Activated naive CD8-positive, alpha-beta T cell treated with anti-CD3 and anti-CD28 coated beads, Interleukin-2, amount 50 U/mL, for 24 hours (primary cell): Measurements from ENCODE around the gene MACROD2.

Source experiments
- ATAC-seq: fragments of 150-1000 bp; cut with Tn5 transposase; one replicate; pipeline ENCODE4 v1.10.0; 2021
- DNase-seq: peaks from one replicate; pipeline ENCODE4 v3.0.0; 2021
- H3K27ac Mint-ChIP-seq: one replicate; pipeline ENCODE4 v1.8.0; 2021; ENCODE audit warnings: mild to moderate bottlenecking, mixed read lengths
- H3K27me3 Mint-ChIP-seq: one replicate; pipeline ENCODE4 v1.8.0; 2021; ENCODE audit warnings: mixed read lengths
- H3K36me3 Mint-ChIP-seq: one replicate; pipeline ENCODE4 v1.8.0; 2021; ENCODE audit warnings: low read depth, mixed read lengths
- H3K4me1 Mint-ChIP-seq: one replicate; pipeline ENCODE4 v1.8.0; 2021; ENCODE audit warnings: mixed read lengths
- H3K4me3 Mint-ChIP-seq: one replicate; pipeline ENCODE4 v1.8.0; 2021; ENCODE audit warnings: mild to moderate bottlenecking, moderate library complexity, mixed read lengths
- H3K9me3 Mint-ChIP-seq: one replicate; pipeline ENCODE4 v1.8.0; 2021; ENCODE audit warnings: mixed read lengths

MACROD2 gene

DNA sequence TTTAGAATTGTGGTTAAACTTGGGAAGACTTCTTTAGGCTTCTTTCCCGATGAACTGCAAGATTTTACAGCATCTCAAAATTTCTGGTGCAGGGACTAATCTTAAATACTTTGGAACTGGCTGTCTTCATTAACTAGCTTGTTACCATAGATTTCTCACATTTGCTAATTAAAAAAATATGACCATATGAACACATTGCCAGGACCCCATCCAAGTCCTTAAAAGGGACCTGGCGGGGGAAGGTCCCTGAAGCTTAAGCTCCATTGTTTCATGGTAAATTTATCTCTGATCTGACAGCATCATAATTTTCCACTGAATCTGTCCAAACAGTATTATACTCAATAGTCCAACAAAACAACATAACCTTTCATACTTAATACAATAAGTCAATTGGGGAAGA, 859.9 kb downstream of the MACROD2 start:
- no peaks in the 10 kb centered on the region for H3K36me3 Mint-ChIP-seq
- H3K4me3 Mint-ChIP-seq = no peak overlapping the region
- H3K9me3 Mint-ChIP-seq = peaks cover 6% of the 10 kb centered on the region
- no peak overlapping the region for H3K27ac Mint-ChIP-seq
- H3K27me3 Mint-ChIP-seq = no peaks in the 10 kb centered on the region
- no peaks in the 10 kb centered on the region for H3K4me1 Mint-ChIP-seq
- ATAC-seq (no peak), DNase-seq (no peak)

DNA sequence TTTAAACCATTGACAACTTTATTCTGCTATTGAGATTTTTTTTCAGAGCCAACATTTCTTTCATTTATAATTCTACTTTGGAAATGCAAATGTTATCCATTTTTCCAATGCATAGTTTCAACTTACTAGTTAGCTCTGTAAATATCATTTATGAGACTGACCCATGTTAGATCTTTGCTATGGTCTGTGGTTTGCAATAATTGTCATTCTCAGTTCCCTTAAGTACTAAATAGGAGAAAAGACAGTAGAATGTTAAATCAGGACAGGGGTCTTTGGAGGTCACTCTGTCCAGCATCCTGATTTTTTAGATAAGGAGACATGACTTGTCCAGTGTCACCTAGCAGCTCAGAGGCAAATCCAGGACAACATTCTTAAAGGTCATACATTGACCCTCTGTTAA, 864.3 kb downstream of the MACROD2 start:
- Mint-ChIP-seq H3K4me1 (no peaks in the 10 kb centered on the region), H3K9me3 (no peaks in the 10 kb centered on the region), H3K27me3 (no peaks in the 10 kb centered on the region), H3K27ac (no peak overlapping the region), H3K4me3 (no peak overlapping the region), H3K36me3 (no peaks in the 10 kb centered on the region)
- no peak for ATAC-seq
- no peak for DNase-seq

DNA sequence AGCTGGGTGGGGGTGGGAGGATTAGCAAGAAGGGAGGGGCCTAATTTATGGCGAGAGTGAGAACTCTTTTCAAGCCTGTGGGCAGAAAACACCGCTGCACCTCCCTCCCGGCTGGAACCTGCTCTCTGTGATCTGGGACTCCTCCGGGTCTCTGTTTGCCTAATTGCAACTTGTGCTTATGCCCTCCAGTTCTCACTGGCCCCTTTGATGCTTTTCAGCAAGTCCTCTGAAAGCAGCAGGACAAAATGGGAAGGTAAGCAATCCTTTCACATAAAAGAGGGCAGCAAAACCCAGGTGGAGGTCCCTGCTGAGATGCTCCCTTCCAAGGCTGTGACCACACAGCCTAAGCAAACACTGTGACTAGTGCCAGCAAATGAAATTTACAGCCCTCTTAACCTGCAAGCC, 865.1 kb downstream of the MACROD2 start:
- DNase-seq (no peak), ATAC-seq (no peak)
- no peaks in the 10 kb centered on the region for H3K36me3 Mint-ChIP-seq
- H3K9me3 Mint-ChIP-seq = no peaks in the 10 kb centered on the region
- H3K4me3 Mint-ChIP-seq = no peak overlapping the region
- H3K4me1 Mint-ChIP-seq = no peaks in the 10 kb centered on the region
- H3K27me3 Mint-ChIP-seq = no peaks in the 10 kb centered on the region
- H3K27ac Mint-ChIP-seq = no peak overlapping the region

DNA sequence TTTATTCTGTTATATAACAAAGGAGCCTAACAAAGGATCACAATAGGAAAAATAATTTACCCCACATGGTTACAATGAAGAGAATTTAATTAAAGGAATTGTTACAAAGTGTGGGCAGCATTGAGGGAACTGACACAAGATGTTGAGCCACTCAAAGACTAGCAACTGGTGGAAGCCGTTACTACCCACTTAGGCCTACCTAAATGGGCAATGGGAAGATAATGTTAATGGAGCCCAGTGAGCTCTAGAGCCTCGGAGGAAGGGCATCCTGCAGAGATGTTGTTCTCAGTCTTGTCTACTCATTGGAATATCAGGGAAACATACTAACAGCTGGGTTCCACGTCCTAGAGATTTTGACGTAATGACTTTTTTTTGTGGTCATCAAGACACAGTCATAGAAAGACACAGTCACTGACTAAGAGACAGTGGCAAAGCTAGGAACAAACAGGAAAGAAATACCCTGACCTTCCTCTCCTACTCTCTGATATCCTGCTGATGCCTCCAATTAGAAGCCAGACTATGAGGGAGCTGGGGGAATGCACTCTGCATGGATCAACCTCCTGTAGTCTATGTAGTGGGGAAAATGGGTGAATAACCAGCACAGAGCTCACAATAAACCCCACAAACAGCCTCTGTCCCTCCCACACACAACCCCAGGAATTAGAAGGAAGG, 865.8 kb downstream of the MACROD2 start:
- Mint-ChIP-seq H3K9me3 (no peaks in the 10 kb centered on the region), H3K4me3 (no peak overlapping the region), H3K27me3 (no peaks in the 10 kb centered on the region), H3K27ac (no peak overlapping the region), H3K36me3 (no peaks in the 10 kb centered on the region), H3K4me1 (no peaks in the 10 kb centered on the region)
- ATAC-seq = no peak
- no peak for DNase-seq

DNA sequence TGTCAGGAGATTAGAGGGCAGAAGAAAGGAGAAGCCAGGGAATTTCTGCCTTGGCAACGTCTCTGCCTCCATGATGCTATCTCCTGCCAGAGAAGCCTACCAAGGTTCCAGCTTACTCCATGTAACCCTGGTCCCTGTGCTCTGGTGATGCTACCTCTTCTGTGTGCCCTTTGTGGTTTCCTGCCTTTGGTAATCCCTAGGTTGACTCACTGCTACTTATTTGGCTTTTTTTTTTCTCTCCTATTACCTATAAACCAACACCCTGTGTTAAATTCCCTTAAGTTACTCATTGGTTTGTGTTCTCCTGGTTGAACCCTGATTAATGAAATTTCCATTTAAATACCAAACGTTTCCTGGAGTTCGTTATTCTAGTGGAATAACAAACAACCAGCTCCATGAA, 869.9 kb downstream of the MACROD2 start:
- H3K9me3 Mint-ChIP-seq = peaks cover 3% of the 10 kb centered on the region
- H3K27ac Mint-ChIP-seq = no peak overlapping the region
- H3K4me3 Mint-ChIP-seq = no peak overlapping the region
- H3K4me1 Mint-ChIP-seq = no peaks in the 10 kb centered on the region
- no peaks in the 10 kb centered on the region for H3K36me3 Mint-ChIP-seq
- no peaks in the 10 kb centered on the region for H3K27me3 Mint-ChIP-seq
- DNase-seq (no peak), ATAC-seq (no peak)

DNA sequence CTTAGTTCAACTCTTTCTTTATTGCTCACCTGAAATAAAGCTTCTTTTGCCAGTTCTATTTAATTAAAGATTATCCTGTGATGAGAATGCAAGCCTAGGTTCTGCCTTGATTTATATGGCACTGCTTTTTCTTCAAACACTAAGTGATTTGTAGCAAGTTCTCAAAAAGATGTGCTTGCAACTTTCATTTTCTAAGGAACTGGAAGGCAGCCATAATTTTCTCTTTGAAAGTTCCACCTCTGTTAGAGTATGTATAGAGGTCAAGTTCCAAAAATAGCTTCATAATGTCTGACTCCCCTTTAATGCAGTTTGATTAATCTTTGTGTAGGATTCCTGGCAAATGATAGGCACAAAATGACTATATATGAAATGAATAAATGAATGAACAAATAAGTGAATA, 870.4 kb downstream of the MACROD2 start:
- ATAC-seq = no peak
- Mint-ChIP-seq H3K36me3 (no peaks in the 10 kb centered on the region), H3K9me3 (peaks cover 3% of the 10 kb centered on the region), H3K27ac (no peak overlapping the region), H3K4me1 (no peaks in the 10 kb centered on the region), H3K4me3 (no peak overlapping the region), H3K27me3 (no peaks in the 10 kb centered on the region)
- DNase-seq = no peak

DNA sequence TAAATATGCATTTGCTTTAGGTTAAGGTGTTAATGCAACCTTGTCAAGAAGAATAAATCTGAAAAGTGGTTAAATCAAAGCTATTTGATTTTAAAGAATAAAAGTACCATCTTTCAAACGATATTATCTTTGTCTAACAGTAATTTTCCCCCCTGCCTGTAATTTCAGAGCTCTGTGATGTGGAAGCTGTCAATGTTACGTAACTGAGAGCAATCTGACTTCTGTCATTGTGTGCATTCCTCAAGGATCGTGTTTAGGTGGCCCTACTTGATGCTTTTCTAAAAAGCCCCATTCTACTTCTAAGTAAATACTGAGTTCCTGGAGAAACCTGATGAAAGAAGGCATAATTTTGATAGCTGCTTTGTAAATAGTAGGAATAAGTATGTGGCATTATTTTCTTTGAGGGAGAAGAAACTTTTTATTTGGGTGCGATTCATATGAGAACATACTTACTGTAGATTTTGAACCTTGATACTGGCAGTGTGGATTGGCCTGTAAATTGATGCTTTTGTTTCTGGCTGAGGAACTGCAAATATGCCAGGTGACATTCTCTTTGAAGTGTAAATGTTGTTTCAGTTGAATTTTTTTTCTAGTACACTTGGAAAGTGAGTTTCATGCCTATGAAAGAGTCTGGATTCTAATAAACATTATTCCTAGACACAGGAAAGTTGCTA, 871.7 kb downstream of the MACROD2 start:
- Mint-ChIP-seq H3K27me3 (no peaks in the 10 kb centered on the region), H3K4me1 (no peaks in the 10 kb centered on the region), H3K27ac (no peak overlapping the region), H3K36me3 (no peaks in the 10 kb centered on the region), H3K9me3 (peaks cover 3% of the 10 kb centered on the region), H3K4me3 (no peak overlapping the region)
- ATAC-seq = no peak
- DNase-seq = no peak

DNA sequence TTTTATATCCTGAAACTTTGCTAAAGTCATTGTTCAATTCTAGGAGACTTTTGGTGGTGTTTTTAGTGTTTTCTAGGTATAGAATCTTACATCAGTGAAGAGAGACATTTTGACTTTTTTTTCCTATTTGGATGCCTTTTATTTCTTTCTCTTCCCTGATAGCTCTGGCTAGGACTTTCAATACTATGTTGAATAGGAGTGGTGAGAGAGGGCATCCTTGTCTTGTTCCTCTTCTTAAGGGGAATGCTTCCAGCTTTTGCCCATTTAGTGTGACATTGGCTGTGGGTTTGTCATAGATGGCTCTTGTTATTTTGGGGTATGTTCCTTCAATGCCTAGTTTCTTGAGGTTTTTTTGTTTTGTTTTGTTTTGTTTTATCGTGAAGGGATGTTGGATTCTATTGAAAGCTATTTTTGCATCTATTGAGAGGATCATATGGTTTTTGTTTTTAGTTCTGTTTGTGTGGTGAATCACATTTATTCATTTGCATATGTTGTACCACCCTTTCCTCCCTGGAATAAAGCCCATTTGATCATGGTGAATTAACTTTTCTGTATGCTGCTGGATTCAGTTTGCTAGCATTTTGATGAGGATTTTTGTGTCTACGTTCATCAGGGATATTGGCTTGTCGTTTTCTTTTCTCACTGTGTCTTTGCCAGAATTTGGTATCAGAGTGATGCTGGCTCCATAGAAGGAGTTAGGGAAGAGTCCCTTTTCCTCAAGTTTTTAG, 882.1 kb downstream of the MACROD2 start:
- DNase-seq = no peak

DNA sequence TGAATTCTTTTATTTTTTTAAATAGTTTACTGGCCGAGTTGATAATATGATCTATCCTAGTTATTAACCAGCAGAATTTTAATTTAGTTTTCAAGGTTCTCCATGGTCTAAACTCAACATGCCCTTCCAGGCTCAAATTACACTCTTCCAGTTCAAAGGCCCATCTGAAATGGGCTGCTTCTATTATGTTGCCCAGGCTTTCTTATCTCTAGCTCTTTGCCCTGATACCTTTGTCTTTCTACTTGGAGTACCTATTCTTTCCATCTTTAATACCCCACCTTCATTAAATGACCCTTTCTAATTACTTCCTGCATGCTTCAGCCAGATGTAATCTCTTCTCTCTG, 883.3 kb downstream of the MACROD2 start:
- DNase-seq (no peak), ATAC-seq (no peak)
- Mint-ChIP-seq H3K27me3 (no peaks in the 10 kb centered on the region), H3K9me3 (peaks cover 4% of the 10 kb centered on the region), H3K4me1 (no peaks in the 10 kb centered on the region), H3K4me3 (no peak overlapping the region), H3K27ac (no peak overlapping the region), H3K36me3 (no peaks in the 10 kb centered on the region)

More for the DNA sequence above, 882.1 kb downstream of the MACROD2 start:
- Mint-ChIP-seq H3K27me3 (no peaks in the 10 kb centered on the region), H3K9me3 (peaks cover 3% of the 10 kb centered on the region), H3K4me3 (no peak overlapping the region), H3K36me3 (no peaks in the 10 kb centered on the region), H3K4me1 (no peaks in the 10 kb centered on the region), H3K27ac (no peak overlapping the region)
- ATAC-seq = no peak

DNA sequence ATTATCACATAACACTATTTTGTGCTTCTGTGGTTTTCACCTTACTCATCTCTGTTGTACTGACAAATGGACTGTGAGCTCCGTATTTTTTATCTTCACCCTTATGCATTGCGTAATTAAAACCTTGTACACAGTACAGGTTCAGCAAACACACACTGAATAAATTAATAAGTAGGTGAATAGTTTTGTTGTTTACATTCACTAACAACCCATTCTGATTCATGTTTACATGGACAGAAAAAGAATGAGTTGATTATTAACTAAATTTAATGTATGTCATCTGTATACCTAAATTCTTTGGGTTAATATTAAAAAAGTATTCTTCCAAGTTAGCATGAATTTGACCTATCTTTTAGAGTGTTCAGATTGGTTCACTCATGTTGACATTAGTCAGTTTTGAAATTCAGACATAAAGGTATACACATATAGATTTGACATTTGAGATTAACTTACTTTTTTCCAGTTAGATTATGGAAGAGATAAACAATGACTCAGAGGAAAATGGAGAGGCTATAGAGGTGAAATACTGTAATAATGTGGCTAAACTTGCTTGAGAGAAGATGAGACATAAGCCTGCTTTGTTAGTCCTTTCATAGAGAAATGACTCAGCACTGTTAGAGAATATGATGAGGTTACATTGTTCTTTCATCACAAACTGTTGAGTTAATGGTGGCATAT, 883.8 kb downstream of the MACROD2 start:
- Mint-ChIP-seq H3K36me3 (no peaks in the 10 kb centered on the region), H3K4me3 (no peak overlapping the region), H3K4me1 (no peaks in the 10 kb centered on the region), H3K9me3 (peaks cover 4% of the 10 kb centered on the region), H3K27me3 (no peaks in the 10 kb centered on the region), H3K27ac (no peak overlapping the region)
- DNase-seq (no peak), ATAC-seq (no peak)

DNA sequence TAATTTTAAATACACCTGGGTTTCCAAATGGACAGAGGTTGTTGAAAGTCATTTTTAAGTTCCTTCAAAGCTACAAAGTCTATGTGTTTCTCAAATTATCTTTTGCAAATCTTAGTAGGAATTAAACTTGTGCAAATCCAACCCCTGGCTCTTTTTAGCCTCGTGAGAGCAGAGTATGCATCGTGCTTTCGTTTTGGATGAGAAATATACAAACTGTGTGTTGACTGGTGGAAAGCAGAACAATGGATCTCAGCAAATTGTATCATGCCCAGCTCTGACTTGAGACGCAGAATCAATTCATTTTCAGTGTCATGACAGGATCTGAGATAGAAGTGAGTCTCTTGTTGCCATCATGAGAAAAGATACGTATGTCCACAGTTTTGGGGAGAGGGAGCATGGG, 884.5 kb downstream of the MACROD2 start:
- H3K27ac Mint-ChIP-seq = no peak overlapping the region
- H3K27me3 Mint-ChIP-seq = no peaks in the 10 kb centered on the region
- no peak for ATAC-seq
- no peak overlapping the region for H3K4me3 Mint-ChIP-seq
- peaks cover 6% of the 10 kb centered on the region for H3K9me3 Mint-ChIP-seq
- H3K4me1 Mint-ChIP-seq = no peaks in the 10 kb centered on the region
- no peaks in the 10 kb centered on the region for H3K36me3 Mint-ChIP-seq
- DNase-seq = no peak

DNA sequence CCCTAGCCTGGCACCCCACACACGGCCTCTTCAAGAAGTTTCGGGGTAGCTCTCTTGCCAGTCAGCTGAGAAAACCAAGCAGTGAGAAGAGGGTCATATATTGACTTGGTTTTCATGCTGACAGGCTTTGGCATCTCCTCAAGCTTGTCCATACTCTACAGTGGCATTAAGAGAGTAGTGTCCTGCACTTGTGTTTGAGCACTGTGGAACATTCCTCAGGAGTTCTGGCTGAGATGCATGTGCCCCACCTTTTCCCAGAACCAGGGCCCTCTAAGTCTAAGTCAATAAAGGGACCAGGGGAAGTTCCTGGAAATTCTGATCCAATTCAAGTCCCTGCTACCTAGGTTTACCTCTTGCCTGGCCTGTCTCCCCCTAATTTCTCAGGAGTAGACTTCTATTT, 886.2 kb downstream of the MACROD2 start:
- Mint-ChIP-seq H3K27me3 (no peaks in the 10 kb centered on the region), H3K36me3 (no peaks in the 10 kb centered on the region), H3K4me1 (no peaks in the 10 kb centered on the region), H3K27ac (no peak overlapping the region), H3K4me3 (no peak overlapping the region), H3K9me3 (peaks cover 20% of the 10 kb centered on the region)
- ATAC-seq (no peak), DNase-seq (no peak)

DNA sequence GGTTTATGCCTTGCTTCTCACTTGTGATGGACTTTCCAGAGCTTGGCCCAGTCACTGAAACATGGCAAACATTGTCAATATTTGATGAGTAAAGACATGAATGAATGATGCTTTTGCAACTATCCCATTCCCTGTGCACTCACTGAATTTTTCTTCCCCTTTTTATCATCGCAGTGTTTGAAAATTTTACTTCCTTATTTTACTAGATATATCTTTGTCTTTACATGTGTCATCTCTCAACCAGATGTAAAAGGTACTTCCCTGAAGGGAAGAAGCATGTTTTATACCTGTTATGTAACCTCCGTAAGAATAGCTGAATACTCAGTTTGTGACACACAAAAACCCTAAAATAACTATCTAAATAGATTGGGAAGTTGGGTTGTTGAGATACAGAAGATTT, 886.8 kb downstream of the MACROD2 start:
- no peak for DNase-seq
- Mint-ChIP-seq H3K4me3 (no peak overlapping the region), H3K4me1 (no peaks in the 10 kb centered on the region), H3K27ac (no peak overlapping the region), H3K9me3 (peaks cover 20% of the 10 kb centered on the region), H3K27me3 (no peaks in the 10 kb centered on the region), H3K36me3 (no peaks in the 10 kb centered on the region)
- no peak for ATAC-seq

DNA sequence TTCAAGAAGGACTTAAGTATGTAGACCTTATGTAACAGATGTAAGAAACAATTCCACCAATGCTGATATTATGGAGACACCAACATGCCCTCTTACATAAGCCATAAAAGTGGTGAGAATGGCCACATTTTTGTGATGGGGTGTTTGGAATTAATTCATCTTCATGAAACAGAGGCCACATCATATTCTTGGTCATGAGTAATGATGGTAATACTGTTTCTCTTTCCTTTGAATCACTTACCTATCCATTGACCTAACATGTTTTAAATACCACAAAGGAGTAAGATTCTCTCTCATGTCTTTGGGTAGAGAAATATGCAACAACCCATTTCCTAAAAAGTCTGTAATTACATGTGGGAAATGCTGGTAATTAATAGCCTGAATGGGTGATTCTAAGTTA, 887.5 kb downstream of the MACROD2 start:
- Mint-ChIP-seq H3K27me3 (no peaks in the 10 kb centered on the region), H3K9me3 (peaks cover 20% of the 10 kb centered on the region), H3K36me3 (no peaks in the 10 kb centered on the region), H3K4me1 (no peaks in the 10 kb centered on the region), H3K27ac (no peak overlapping the region), H3K4me3 (no peak overlapping the region)
- DNase-seq (no peak), ATAC-seq (no peak)

DNA sequence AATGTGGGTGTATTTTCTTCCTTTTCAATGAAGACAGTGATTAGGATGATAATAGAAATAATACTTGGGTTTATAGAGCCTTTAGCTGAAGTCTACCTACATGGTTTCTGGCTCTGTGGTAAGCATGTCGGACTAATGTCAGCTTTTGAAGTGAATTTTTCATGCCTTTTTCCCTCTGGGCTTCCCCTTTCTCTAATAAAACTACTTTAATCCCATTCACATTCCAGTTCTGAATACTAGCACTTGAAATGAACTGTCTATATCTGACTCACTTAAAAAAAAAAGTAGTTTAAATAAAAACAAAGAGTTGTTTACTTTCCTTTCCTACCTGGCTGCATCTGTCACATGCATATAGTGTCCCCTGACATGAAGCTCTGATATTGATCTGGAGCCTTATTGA, 888.0 kb downstream of the MACROD2 start:
- Mint-ChIP-seq H3K36me3 (no peaks in the 10 kb centered on the region), H3K27me3 (no peaks in the 10 kb centered on the region), H3K4me3 (no peak overlapping the region), H3K9me3 (peaks cover 20% of the 10 kb centered on the region), H3K27ac (no peak overlapping the region), H3K4me1 (no peaks in the 10 kb centered on the region)
- DNase-seq (no peak), ATAC-seq (no peak)
